HCT116 (cell line): ENCODE results near the gene ESM1. TPM values are rescaled to one million over a fixed set of nuclear protein-coding genes. Genes with fewer than 3 reads are reported as not detected.

Experiments
- ATAC-seq: fragments of 200-7000 bp; cut with Tn5 transposase; 2 replicates; pipeline ENCODE4 v1.9.1; 2020; ENCODE audit warnings: mild to moderate bottlenecking, moderate library complexity
- BruUV-seq: library from RNA; stranded (reverse); fragments of 400-500 nt; replicated peaks from 2 replicates; lab custom pipeline; 2021; lab: Mats Ljungman, UMichigan
- CTCF ChIA-PET: fragments of 300-600 bp; sonication (Branson Sonifier 250); formaldehyde crosslinking; loops from one replicate; lab custom pipeline; 2021; ENCODE audit warnings: antibody characterized with exemption; lab: Charles Lee
- POLR2A ChIA-PET: fragments of 300-600, 350-600 bp; sonication (Branson Sonifier 250); formaldehyde crosslinking; loops from one replicate; lab custom pipeline; 2021; ENCODE audit warnings: antibody characterized with exemption; lab: Charles Lee
- RAD21 ChIA-PET, 2 experiments: fragments of 300-600 bp; sonication (Branson Sonifier 250); formaldehyde crosslinking; loops; one replicate each; lab custom pipeline; 2023; ENCODE audit warnings: low total read pairs in 2 of 2; ENCODE audit not compliant: uncharacterized antibody in 2 of 2, unreplicated experiment in 2 of 2, low non-redundant PET in 1 of 2; lab: Charles Lee
- DNase-seq: peaks from one replicate; pipeline ENCODE4 v3.0.0-alpha.2; 2010; ENCODE audit warnings: low read depth, low spot score
- H2AFZ ChIP-seq: fragments of 200-600 bp; shearing (Covaris generic), sonication (generic); 2 replicates; pipeline ENCODE4 v1.6.1; 2017; ENCODE audit warnings: low read depth, mixed run types, mixed read lengths, antibody characterized with exemption, low read length; ENCODE audit not compliant: poor library complexity, severe bottlenecking
- H3K27ac ChIP-seq: 2 replicates; pipeline ENCODE4 v1.5.1; 2012; ENCODE audit warnings: low read depth, low read length
- H3K27me3 ChIP-seq: fragments of 200-600 bp; sonication (generic); 2 replicates; pipeline ENCODE4 v1.6.1; 2016; ENCODE audit warnings: mixed run types, low read length, mixed read lengths; ENCODE audit not compliant: insufficient read depth
- H3K36me3 ChIP-seq, 2 experiments: fragments of 200-500 bp in 1 of 2; fragments of 200-600 bp in 1 of 2; sonication (Bioruptor generic) in 1 of 2; sonication (generic) in 1 of 2; 2 replicates each; pipeline versions ENCODE4 v1.5.1 to v1.6.1; 2014 to 2016; ENCODE audit warnings: low read length in 2 of 2, inconsistent platforms in 1 of 2, mixed read lengths in 1 of 2, mixed run types in 1 of 2; ENCODE audit not compliant: insufficient read depth in 2 of 2, control insufficient read depth in 1 of 2
- H3K4me1 ChIP-seq, 2 experiments: fragments of 200-600 bp in 1 of 2; sonication (generic) in 1 of 2; 2 replicates each; pipeline versions ENCODE4 v1.5.1 to v1.6.1; 2012 to 2017; ENCODE audit warnings: low read length in 2 of 2, inconsistent platforms in 1 of 2, mild to moderate bottlenecking in 1 of 2, mixed read lengths in 1 of 2, mixed run types in 1 of 2, moderate library complexity in 1 of 2; ENCODE audit not compliant: insufficient read depth in 2 of 2, control insufficient read depth in 1 of 2
- H3K4me2 ChIP-seq: fragments of 200-600 bp; sonication (generic); 2 replicates; pipeline ENCODE4 v1.6.1; 2017; ENCODE audit warnings: mixed run types, low read length, mixed read lengths
- H3K4me3 ChIP-seq, 2 experiments: fragments of 200-600 bp in 1 of 2; sonication (generic) in 1 of 2; replicated peaks in 1 of 2; 2 replicates each; pipeline ENCODE4 v1.5.1; 2011 to 2016; ENCODE audit warnings: low read length in 2 of 2, control low read depth in 1 of 2, low read depth in 1 of 2, mild to moderate bottlenecking in 1 of 2, mixed read lengths in 1 of 2, mixed run types in 1 of 2
- H3K79me2 ChIP-seq: fragments of 200-600 bp; sonication (generic); 2 replicates; pipeline ENCODE4 v1.6.1; 2017; ENCODE audit warnings: mild to moderate bottlenecking, mixed run types, low read length, moderate library complexity, mixed read lengths; ENCODE audit not compliant: insufficient read depth
- H3K9ac ChIP-seq: fragments of 200-600 bp; sonication (generic); 2 replicates; pipeline ENCODE4 v1.6.1; 2016; ENCODE audit warnings: low read length, mixed read lengths
- H3K9me2 ChIP-seq: fragments of 200-600 bp; sonication (generic), shearing (Covaris generic); 2 replicates; pipeline ENCODE4 v1.6.1; 2017; ENCODE audit warnings: mixed run types, mild to moderate bottlenecking, moderate library complexity; ENCODE audit not compliant: insufficient read depth
- H3K9me3 ChIP-seq, 2 experiments: fragments of 200-500 bp in 1 of 2; fragments of 200-600 bp in 1 of 2; sonication (Bioruptor generic) in 1 of 2; sonication (generic) in 1 of 2; 2 replicates each; pipeline ENCODE4 v1.6.1; 2014 to 2017; ENCODE audit warnings: low read length in 2 of 2, mixed read lengths in 2 of 2, inconsistent platforms in 1 of 2, low read depth in 1 of 2, mild to moderate bottlenecking in 1 of 2, mixed run types in 1 of 2, moderate library complexity in 1 of 2; ENCODE audit not compliant: control insufficient read depth in 1 of 2, insufficient read depth in 1 of 2
- H4K20me1 ChIP-seq: fragments of 200-600 bp; sonication (generic), shearing (Covaris generic); 2 replicates; pipeline ENCODE4 v1.6.1; 2017; ENCODE audit warnings: mixed run types, mild to moderate bottlenecking, moderate library complexity; ENCODE audit not compliant: insufficient read depth
- ATF3 ChIP-seq: IDR thresholded peaks from 2 replicates; pipeline ENCODE4 v1.6.1; 2012
- CTCF ChIP-seq, 3 experiments: fragments of 200-600 bp in 1 of 3; sonication (generic) in 1 of 3; IDR thresholded peaks in 2 of 3; conservative IDR thresholded peaks in 1 of 3; 2 replicates each; pipeline ENCODE4 v1.5.1; 2012 to 2017; ENCODE audit warnings: low read depth in 2 of 3, low read length in 2 of 3, antibody characterized with exemption in 1 of 3, borderline replicate concordance in 1 of 3, control low read depth in 1 of 3, mild to moderate bottlenecking in 1 of 3, mixed read lengths in 1 of 3, mixed run types in 1 of 3, moderate library complexity in 1 of 3; ENCODE audit not compliant: insufficient read depth in 1 of 3
- EGR1 ChIP-seq: IDR thresholded peaks from 2 replicates; pipeline ENCODE4 v1.6.1; 2012; ENCODE audit warnings: low read depth
- EZH2 ChIP-seq: fragments of 200-600 bp; sonication (generic); IDR thresholded peaks from 2 replicates; pipeline ENCODE4 v1.6.1; 2017; ENCODE audit warnings: antibody characterized with exemption, mixed run types
- EZH2phosphoT487 ChIP-seq: fragments of 200-600 bp; IDR thresholded peaks from 2 replicates; pipeline ENCODE4 v1.6.1; 2018; ENCODE audit warnings: antibody characterized with exemption, borderline replicate concordance
- MAX ChIP-seq: IDR thresholded peaks from 2 replicates; pipeline ENCODE4 v1.6.1; 2012
- RAD21 ChIP-seq: IDR thresholded peaks from 2 replicates; pipeline ENCODE4 v1.6.1; 2012; ENCODE audit warnings: low read depth, mild to moderate bottlenecking
- ZBTB33 ChIP-seq: IDR thresholded peaks from 2 replicates; pipeline ENCODE4 v1.6.1; 2011; ENCODE audit warnings: mild to moderate bottlenecking, low read length, moderate library complexity; ENCODE audit not compliant: insufficient replicate concordance; ENCODE audit errors: extremely low read depth
- ZFX ChIP-seq: fragments of 450-650 bp; IDR thresholded peaks from 2 replicates; pipeline ENCODE4 v1.6.1; 2017
- intact Hi-C: fragments of 100-400 bp; cut with micrococcal nuclease; formaldehyde crosslinking; loops from 2 replicates; pipeline ENCODE4 v1.10.0; 2022
- total RNA-seq: library from RNA; stranded (reverse); gene quantifications from one replicate; pipeline ENCODE4 v1.2.1, GENCODE V29; 2021; ENCODE audit not compliant: unreplicated experiment

The ESM1 gene
- total RNA-seq, 1 experiment from 2014 or later, result not detected

GRCh38 chr5:54947187-54947586 is 38.2 kb downstream of the ESM1 start (continued):
- TF ChIP-seq CTCF (IDR thresholded peaks at IDR 0.05 in 2 of 3, conservative IDR thresholded peaks at IDR 0.05 in 1 of 3; ENCODE audit: borderline replicate concordance in 1 of 3, insufficient read depth in 1 of 3, low read depth in 2 of 3, low read length in 2 of 3) (no peak), ZFX (no peak), MAX (no peak), EZH2phosphoT487 (no peak), EGR1 (no peak), ATF3 (no peak), EZH2 (no peak), RAD21 (no peak), ZBTB33 (no peak)

- ChIA-PET RAD21 (no interaction called here), CTCF (interaction anchor here (4.7 kb wide), 1 partner anchor 11 kb away, joined by 74 read pairs; no protein-coding TSS in a partner anchor), POLR2A (no interaction called here)
- Histone ChIP-seq H3K9me3 (no peaks in the 10 kb centered on the region), H4K20me1 (no peaks in the 10 kb centered on the region), H3K27me3 (peaks cover 10% of the 10 kb centered on the region; the same call in 1 of the 2 replicates), H3K9me2 (no peaks in the 10 kb centered on the region), H3K4me2 (no peak overlapping the region), H3K4me3 (no peak overlapping the region), H2AFZ (no peak overlapping the region), H3K27ac (no peak overlapping the region), H3K4me1 (no peaks in the 10 kb centered on the region), H3K36me3 (no peaks in the 10 kb centered on the region), H3K9ac (no peak overlapping the region), H3K79me2 (no peaks in the 10 kb centered on the region)
- no peak for ATAC-seq
- no TSS peak for BruUV-seq
- intact Hi-C loops, result no loop called here
- TF ChIP-seq RAD21 (no peak), EGR1 (no peak)
- DNase-seq, result no peak
Measured at GRCh38 chr5:54946306-54946819, 39.0 kb downstream of the ESM1 start.
